IMR-90 (cell line): ENCODE results near the gene MFRP. TPM values are rescaled to one million over a fixed set of nuclear protein-coding genes. Genes with fewer than 3 reads are reported as not detected.
A peak's percentile ranks its signal among the peaks of the same experiment; 100 is the strongest.

Experiments used
- ATAC-seq: fragments of 200-7000 bp; cut with Tn5 transposase; 2 replicates; pipeline ENCODE4 v1.9.1; 2020; ENCODE audit warnings: low read depth, mild to moderate bottlenecking, moderate library complexity
- BruUV-seq: library from RNA; stranded (reverse); fragments of 400-500 nt; replicated peaks from 2 replicates; lab custom pipeline; 2021; lab: Mats Ljungman, UMichigan
- CTCF ChIA-PET: fragments of 300-600 bp; formaldehyde crosslinking; extraction: SDS; loops from one replicate; lab custom pipeline; 2021; ENCODE audit warnings: antibody characterized with exemption; lab: Yijun Ruan, JAX
- POLR2A ChIA-PET: fragments of 300-600 bp; sonication (Branson Sonifier 250); formaldehyde crosslinking; loops from one replicate; lab custom pipeline; 2022; ENCODE audit warnings: antibody characterized with exemption; ENCODE audit not compliant: unreplicated experiment; lab: Charles Lee
- DNase-seq: peaks from one replicate; pipeline ENCODE4 v3.0.0; 2013
- H2AFZ ChIP-seq: replicated peaks from 2 replicates; pipeline ENCODE3; 2013; ENCODE audit warnings: low read length, mild to moderate bottlenecking; ENCODE audit not compliant: poor library complexity
- H2AK5ac ChIP-seq: 2 replicates; pipeline ENCODE4 v1.6.1; 2013; ENCODE audit warnings: low read depth, low read length, inconsistent platforms
- H2AK9ac ChIP-seq: replicated peaks from 2 replicates; pipeline ENCODE3; 2013; ENCODE audit warnings: mild to moderate bottlenecking, low read depth, low read length, moderate library complexity; ENCODE audit not compliant: poor library complexity
- H2BK120ac ChIP-seq: 2 replicates; pipeline ENCODE4 v1.6.1; 2013; ENCODE audit warnings: low read depth, low read length, inconsistent platforms
- H2BK15ac ChIP-seq: 3 replicates; pipeline ENCODE4 v1.6.1; 2013; ENCODE audit warnings: low read depth, low read length, inconsistent platforms
- H2BK20ac ChIP-seq: 2 replicates; pipeline ENCODE4 v1.6.1; 2013; ENCODE audit warnings: low read depth, mild to moderate bottlenecking, inconsistent platforms, low read length, moderate library complexity
- H2BK5ac ChIP-seq: 2 replicates; pipeline ENCODE4 v1.6.1; 2013; ENCODE audit warnings: mild to moderate bottlenecking, low read depth, low read length, inconsistent platforms; ENCODE audit not compliant: poor library complexity, severe bottlenecking
- H3K14ac ChIP-seq: replicated peaks from 2 replicates; pipeline ENCODE4 v1.6.1; 2013; ENCODE audit warnings: low read depth, low read length, inconsistent platforms
- H3K18ac ChIP-seq: 2 replicates; pipeline ENCODE4 v1.6.1; 2013; ENCODE audit warnings: low read depth, low read length, control low read depth
- H3K23ac ChIP-seq: 2 replicates; pipeline ENCODE4 v1.6.1; 2013; ENCODE audit warnings: low read depth, low read length, inconsistent platforms
- H3K27ac ChIP-seq: 2 replicates; pipeline ENCODE4 v1.5.1; 2013; ENCODE audit warnings: mild to moderate bottlenecking, control low read depth, low read length; ENCODE audit not compliant: insufficient read depth
- H3K27me3 ChIP-seq: 2 replicates; pipeline ENCODE4 v1.6.1; 2013; ENCODE audit warnings: low read length; ENCODE audit not compliant: control insufficient read depth, insufficient read depth
- H3K36me3 ChIP-seq: 2 replicates; pipeline ENCODE4 v1.6.1; 2013; ENCODE audit warnings: low read length, mixed read lengths; ENCODE audit not compliant: control insufficient read depth, insufficient read depth
- H3K4ac ChIP-seq: 2 replicates; pipeline ENCODE4 v1.6.1; 2013; ENCODE audit warnings: low read depth, low read length, inconsistent platforms
- H3K4me1 ChIP-seq: 2 replicates; pipeline ENCODE4 v1.6.1; 2013; ENCODE audit warnings: low read length, mixed read lengths; ENCODE audit not compliant: control insufficient read depth, insufficient read depth
- H3K4me2 ChIP-seq: 2 replicates; pipeline ENCODE4 v1.6.1; 2013; ENCODE audit warnings: low read depth, mild to moderate bottlenecking, control low read depth, low read length, moderate library complexity
- H3K4me3 ChIP-seq: 2 replicates; pipeline ENCODE4 v1.5.1; 2013; ENCODE audit warnings: low read depth, mild to moderate bottlenecking, control low read depth, low read length, moderate library complexity; ENCODE audit not compliant: insufficient read depth
- H3K56ac ChIP-seq: 2 replicates; pipeline ENCODE4 v1.6.1; 2013; ENCODE audit warnings: low read length, inconsistent platforms; ENCODE audit not compliant: insufficient read depth; ENCODE audit errors: extremely low read depth
- H3K79me1 ChIP-seq, 2 experiments: 2 replicates each; pipeline ENCODE4 v1.6.1; 2013; ENCODE audit warnings: low read length in 2 of 2, inconsistent platforms in 1 of 2, low read depth in 1 of 2
- H3K9ac ChIP-seq: 2 replicates; pipeline ENCODE4 v1.6.1; 2013; ENCODE audit warnings: low read depth, low read length, control low read depth
- H3K9me1 ChIP-seq: 2 replicates; pipeline ENCODE4 v1.6.1; 2013; ENCODE audit warnings: low read length, inconsistent platforms; ENCODE audit not compliant: insufficient read depth
- H3K9me3 ChIP-seq: 2 replicates; pipeline ENCODE4 v1.6.1; 2013; ENCODE audit warnings: low read length; ENCODE audit not compliant: control insufficient read depth, insufficient read depth
- H4K20me1 ChIP-seq: 2 replicates; pipeline ENCODE4 v1.6.1; 2013; ENCODE audit warnings: low read length, inconsistent platforms; ENCODE audit not compliant: insufficient read depth
- H4K5ac ChIP-seq: 2 replicates; pipeline ENCODE4 v1.6.1; 2013; ENCODE audit warnings: mild to moderate bottlenecking, low read depth, low read length, control low read depth
- H4K8ac ChIP-seq, 2 experiments: 2 replicates each; pipeline ENCODE4 v1.6.1; 2013; ENCODE audit warnings: low read depth in 2 of 2, low read length in 2 of 2, control low read depth in 1 of 2, inconsistent platforms in 1 of 2
- H4K91ac ChIP-seq: 2 replicates; pipeline ENCODE4 v1.6.1; 2013; ENCODE audit warnings: low read depth, low read length, inconsistent platforms; ENCODE audit not compliant: insufficient read depth
- CHD1 ChIP-seq: IDR thresholded peaks from 2 replicates; pipeline ENCODE4 v1.6.1; 2012; ENCODE audit warnings: low read depth, low read length, improper control_type of control experiment
- ELK1 ChIP-seq: fragments of 150-350 bp; IDR thresholded peaks from 2 replicates; pipeline ENCODE4 v1.6.1; 2016; ENCODE audit warnings: low read depth, mild to moderate bottlenecking, low read length, moderate library complexity, borderline replicate concordance
- FOS ChIP-seq: fragments of 150-350 bp; IDR thresholded peaks from 2 replicates; pipeline ENCODE4 v1.6.1; 2016; ENCODE audit warnings: low read depth, low read length
- MAZ ChIP-seq: IDR thresholded peaks from 2 replicates; pipeline ENCODE4 v1.6.1; 2012; ENCODE audit warnings: low read depth, mild to moderate bottlenecking, low read length, improper control_type of control experiment, moderate library complexity, borderline replicate concordance
- MXI1 ChIP-seq: IDR thresholded peaks from 2 replicates; pipeline ENCODE4 v1.6.1; 2012; ENCODE audit warnings: low read depth, mild to moderate bottlenecking, low read length, moderate library complexity, borderline replicate concordance
- POLR2A ChIP-seq: IDR thresholded peaks from 2 replicates; pipeline ENCODE4 v1.6.1; 2012; ENCODE audit warnings: mild to moderate bottlenecking, low read depth, low read length
- RAD21 ChIP-seq: IDR thresholded peaks from 2 replicates; pipeline ENCODE4 v1.6.1; 2012; ENCODE audit warnings: low read length, improper control_type of control experiment
- RFX5 ChIP-seq: IDR thresholded peaks from 2 replicates; pipeline ENCODE4 v1.8.0; 2012; ENCODE audit warnings: low read depth, mild to moderate bottlenecking, low read length, moderate library complexity
- USF2 ChIP-seq: fragments of 150-350 bp; IDR thresholded peaks from 2 replicates; pipeline ENCODE4 v1.6.1; 2017; ENCODE audit warnings: mild to moderate bottlenecking, antibody characterized with exemption, low read length, low read depth
- WGBS, 2 experiments: methylation state at CpG; one replicate each; pipeline versions ENCODE4 v1.1.5 to v1.1.7; 2013; ENCODE audit warnings: missing lambda C conversion rate in 2 of 2; ENCODE audit not compliant: insufficient read length in 1 of 2; ENCODE audit errors: extremely low coverage in 2 of 2; 5-methylcytosine and 5-hydroxymethylcytosine counted together
- dilution Hi-C: fragments of 300-500 bp; cut with HindIII; formaldehyde crosslinking; loops from one replicate; pipeline ENCODE4 v1.14.3; 2018; ENCODE audit warnings: low sequenced_read_pairs; ENCODE audit not compliant: unreplicated experiment
- in situ Hi-C: fragments of 300-500 bp; cut with MboI; formaldehyde crosslinking; loops from 3 replicates; pipeline ENCODE4 v1.14.3; 2019; ENCODE audit warnings: low sequenced_read_pairs, inconsistent platforms, mixed read lengths
- intact Hi-C: fragments of 100-400 bp; cut with micrococcal nuclease; formaldehyde crosslinking; loops from 2 replicates; pipeline ENCODE4 v1.10.0; 2022
- polyA plus RNA-seq, 3 experiments: library from polyadenylated mRNA; depleted of rRNA; stranded (reverse); fragments of >200 nt; gene quantifications; 2 replicates each; pipeline ENCODE4 v1.2.3, GENCODE V29; 2012; ENCODE audit warnings: low replicate concordance in 1 of 3
- total RNA-seq: library from RNA; depleted of rRNA; stranded (reverse); fragments of >200 nt; gene quantifications from 2 replicates; pipeline ENCODE4 v1.2.3, GENCODE V29; 2012

MFRP gene
- total and polyA plus RNA-seq, 2 of the 4 experiments (the other 2 are of a cell fraction): not detected

- H3K9ac ChIP-seq: no peak overlapping the region
Measured at GRCh38 chr11:119378851-119379465, 32.5 kb upstream of the MFRP start.

More at GRCh38 chr11:119378851-119379465, 32.5 kb upstream of the MFRP start:
- Histone ChIP-seq H2BK5ac (no peak overlapping the region), H3K56ac (no peak overlapping the region), H2BK15ac (no peak overlapping the region), H3K4me3 (no peak overlapping the region), H3K4me1 (peaks cover 26% of the 10 kb centered on the region), H3K79me1 (no peaks in the 10 kb centered on the region), H4K20me1 (no peaks in the 10 kb centered on the region), H3K4ac (no peak overlapping the region), H3K27me3 (peaks cover 9% of the 10 kb centered on the region), H3K9me3 (no peaks in the 10 kb centered on the region), H3K18ac (no peak overlapping the region), H2AFZ (peak overlapping the region; percentile 61), H3K14ac (no peak overlapping the region), H3K23ac (no peak overlapping the region), H2AK9ac (peak overlapping the region; percentile 52), H2AK5ac (no peak overlapping the region; the same call in none of the 2 replicates), H3K4me2 (peak overlapping the region; percentile 15; the same call in 1 of the 2 replicates), H2BK120ac (peak overlapping the region; percentile 27; the same call in 1 of the 2 replicates), H3K36me3 (no peaks in the 10 kb centered on the region), H2BK20ac (no peak overlapping the region; the same call in 1 of the 2 replicates), H3K9me1 (no peaks in the 10 kb centered on the region; the same call in 1 of the 2 replicates), H4K91ac (no peak overlapping the region), H3K27ac (no peak overlapping the region), H4K8ac (no peak overlapping the region), H4K5ac (no peak overlapping the region)
- intact Hi-C loops (no loop called here), in situ Hi-C loops (no loop called here), dilution Hi-C loops (no loop called here)
- no TSS peak for BruUV-seq
- DNase-seq: no peak
- TF ChIP-seq POLR2A (no peak), FOS (no peak), RFX5 (no peak), USF2 (no peak), CHD1 (no peak), ELK1 (no peak), MAZ (no peak), MXI1 (no peak), RAD21 (no peak)
- ChIA-PET CTCF (no interaction called here), POLR2A (no interaction called here)
- 46% methylated on average over 4 of the region's 10 CpGs; no CpG with 5 or more reads in 1 of the 2 experiments for WGBS, 2 experiments
- no peak for ATAC-seq
